K562 (cell line): ENCODE results near the gene SEC14L5. TPM values are rescaled to one million over a fixed set of nuclear protein-coding genes. Genes with fewer than 3 reads are reported as not detected.
A peak's percentile ranks its signal among the peaks of the same experiment; 100 is the strongest.

ENCODE experiments used
- ATAC-seq: fragments of 200-7000 bp; cut with Tn5 transposase; 3 replicates; pipeline ENCODE4 v1.9.1; 2020; ENCODE audit warnings: moderate library complexity
- BruUV-seq: library from RNA; stranded (reverse); fragments of 400-500 nt; replicated peaks from 2 replicates; lab custom pipeline; 2021; lab: Mats Ljungman, UMichigan
- CTCF ChIA-PET: fragments of 300-600 bp; formaldehyde crosslinking; extraction: SDS; loops from one replicate; lab custom pipeline; 2021; ENCODE audit warnings: low intra/inter-chr PET ratio; lab: Yijun Ruan, JAX
- POLR2A ChIA-PET: fragments of 300-600, 350-650 bp; sonication (Branson Sonifier 250); formaldehyde crosslinking; extraction: SDS; loops from one replicate; lab custom pipeline; 2021; ENCODE audit warnings: antibody characterized with exemption, inconsistent platforms; lab: Yijun Ruan, JAX
- DNase-seq, 4 experiments: peaks; one replicate each; pipeline versions ENCODE4 v3.0.0 to v3.0.0-alpha.2; 2011 to 2018; ENCODE audit warnings: low spot score in 3 of 4, mixed read lengths in 3 of 4; ENCODE audit errors: extremely low read depth in 1 of 4
- FAIRE-seq: peaks from 2 replicates; lab custom pipeline; 2011; peaks lifted over from hg19 to GRCh38; lab: Jason Lieb, UNC
- H2AFZ ChIP-seq: 2 replicates; pipeline ENCODE4 v1.6.0; 2011; ENCODE audit warnings: low read depth, low read length, control low read depth, inconsistent platforms
- H3K27ac ChIP-seq: fragments of 200-600 bp; 3 replicates; pipeline ENCODE4 v1.8.0; 2011; ENCODE audit warnings: low read depth, mild to moderate bottlenecking, control low read depth, inconsistent platforms, low read length, moderate library complexity, mixed read lengths; ENCODE audit errors: extremely low read depth
- H3K27me3 ChIP-seq, 2 experiments: fragments of 300-600 bp in 1 of 2; 2 replicates in 1 of 2; 3 replicates in 1 of 2; pipeline versions ENCODE4 v1.6.0 to v1.8.0; 2011; ENCODE audit warnings: inconsistent platforms in 2 of 2, low read length in 2 of 2, mild to moderate bottlenecking in 1 of 2, mixed read lengths in 1 of 2, moderate library complexity in 1 of 2; ENCODE audit not compliant: control insufficient read depth in 2 of 2, insufficient read depth in 2 of 2
- H3K36me3 ChIP-seq: fragments of 300-600 bp; 3 replicates; pipeline ENCODE4 v1.8.0; 2011; ENCODE audit warnings: mild to moderate bottlenecking, low read length, inconsistent platforms; ENCODE audit not compliant: control insufficient read depth, insufficient read depth
- H3K4me1 ChIP-seq, 2 experiments: fragments of 200-600 bp in 1 of 2; replicated peaks in 1 of 2; 2 replicates in 1 of 2; 3 replicates in 1 of 2; pipeline versions ENCODE4 v1.5.1 to v1.8.0; 2011; ENCODE audit warnings: inconsistent platforms in 2 of 2, low read length in 2 of 2, mild to moderate bottlenecking in 1 of 2, mixed read lengths in 1 of 2, moderate library complexity in 1 of 2; ENCODE audit not compliant: control insufficient read depth in 2 of 2, insufficient read depth in 2 of 2
- H3K4me2 ChIP-seq: 2 replicates; pipeline ENCODE4 v1.6.1; 2011; ENCODE audit warnings: low read length, control low read depth, inconsistent platforms, mixed read lengths; ENCODE audit not compliant: insufficient read depth
- H3K4me3 ChIP-seq: fragments of 200-600 bp; sonication (generic), shearing (Covaris generic); 2 replicates; pipeline ENCODE4 v1.5.1; 2016; ENCODE audit warnings: control low read depth, inconsistent platforms
- H3K79me2 ChIP-seq: fragments of 200-600 bp; 3 replicates; pipeline ENCODE4 v1.8.0; 2011; ENCODE audit warnings: low read length, inconsistent platforms; ENCODE audit not compliant: control insufficient read depth, insufficient read depth
- H3K9ac ChIP-seq, 2 experiments: 2 replicates each; pipeline versions ENCODE4 v1.6.0 to v1.6.1; 2011; ENCODE audit warnings: low read depth in 2 of 2, low read length in 2 of 2, control low read depth in 1 of 2, inconsistent platforms in 1 of 2, mild to moderate bottlenecking in 1 of 2, mixed read lengths in 1 of 2; ENCODE audit not compliant: insufficient read depth in 1 of 2
- H3K9me1 ChIP-seq: one replicate; pipeline ENCODE4 v1.6.0; 2011; ENCODE audit warnings: inconsistent platforms, mild to moderate bottlenecking, low read length, moderate library complexity; ENCODE audit not compliant: control insufficient read depth, insufficient read depth
- H3K9me3 ChIP-seq: replicated peaks from 2 replicates; pipeline ENCODE4 v1.5.1; 2011; ENCODE audit warnings: low read depth, low read length, inconsistent platforms; ENCODE audit not compliant: control insufficient read depth, insufficient read depth
- H4K20me1 ChIP-seq: replicated peaks from 2 replicates; pipeline ENCODE4 v1.6.1; 2011; ENCODE audit warnings: low read length, inconsistent platforms, mixed read lengths; ENCODE audit not compliant: control insufficient read depth, insufficient read depth
- BCOR ChIP-seq: fragments of 450-650 bp; IDR thresholded peaks from 2 replicates; pipeline ENCODE4 v1.6.1; 2016
- CEBPG ChIP-seq, 3 experiments: fragments of 200-800 bp in 1 of 3; sonication (Bioruptor generic) in 1 of 3; sonication (generic) in 1 of 3; formaldehyde crosslinking in 1 of 3; IDR thresholded peaks in 2 of 3; conservative IDR thresholded peaks in 1 of 3; 2 replicates each; pipeline versions ENCODE4 v1.6.1 to v1.8.0; 2016 to 2022; ENCODE audit warnings: missing compliant biosample characterization in 2 of 3, missing genetic modification characterization in 2 of 3, mild to moderate bottlenecking in 1 of 3, missing genetic modification reagents in 1 of 3
- E2F1 ChIP-seq: sonication (generic); formaldehyde crosslinking; IDR thresholded peaks from 2 replicates; pipeline ENCODE4 v1.8.1; 2023; ENCODE audit warnings: mild to moderate bottlenecking, missing genetic modification reagents, moderate library complexity
- ETV1 ChIP-seq: fragments of 450-650 bp; conservative IDR thresholded peaks from 2 replicates; pipeline ENCODE4 v1.6.1; 2016; ENCODE audit warnings: missing genetic modification characterization, control low read depth, low read depth, missing compliant biosample characterization
- NKRF ChIP-seq: fragments of 450-650 bp; IDR thresholded peaks from 2 replicates; pipeline ENCODE4 v1.6.1; 2016; ENCODE audit warnings: borderline replicate concordance
- PCBP1 ChIP-seq: fragments of 200-400 bp; formaldehyde crosslinking; IDR thresholded peaks from 2 replicates; pipeline ENCODE4 v1.6.1; 2018; ENCODE audit warnings: mild to moderate bottlenecking, low read depth, low read length; ENCODE audit not compliant: poor library complexity, severe bottlenecking
- RBM25 ChIP-seq: fragments of 200-400 bp; formaldehyde crosslinking; IDR thresholded peaks from 2 replicates; pipeline ENCODE4 v1.6.1; 2018; ENCODE audit warnings: low read length, low read depth, moderate library complexity; ENCODE audit not compliant: severe bottlenecking
- ZFP36 ChIP-seq: fragments of 150-350 bp; IDR thresholded peaks from 2 replicates; pipeline ENCODE4 v1.6.1; 2018; ENCODE audit warnings: low read length, low read depth; ENCODE audit not compliant: partially characterized antibody
- ZNF79 ChIP-seq: fragments of 250-450 bp; sonication (Bioruptor Pico); IDR thresholded peaks from 2 replicates; pipeline ENCODE4 v1.4.0; 2020; ENCODE audit warnings: low read depth, mild to moderate bottlenecking, moderate library complexity
- WGBS: fragments of 100-300 bp; shearing (Covaris generic); methylation state at CpG from one replicate; pipeline ENCODE4 v1.1.6; 2016; ENCODE audit warnings: low coverage, mixed read lengths; ENCODE audit not compliant: insufficient coverage; ENCODE audit errors: missing lambda C conversion rate; 5-methylcytosine and 5-hydroxymethylcytosine counted together
- in situ Hi-C: fragments of 300-500 bp; cut with MboI; formaldehyde crosslinking; loops from 4 replicates; pipeline ENCODE4 v1.15.0; 2018; ENCODE audit warnings: inconsistent platforms, mixed read lengths
- intact Hi-C: fragments of 100-400 bp; cut with micrococcal nuclease; formaldehyde crosslinking; loops from 2 replicates; pipeline ENCODE4 v1.14.2; 2022
- polyA plus RNA-seq, 8 experiments: library from polyadenylated mRNA; depleted of rRNA in 4 of 8; stranded (reverse) in 5 of 8; unstranded in 3 of 8; fragments of >200 nt; fragmentation: Nextera tagmentation in 2 of 8; fragmentation: Illumina TruSeq in 1 of 8; extraction: Ambion mirVana in 2 of 8; extraction: Trizol in 1 of 8; gene quantifications; 2 replicates each; pipeline versions ENCODE4 v1.2.1 to v1.2.3, GENCODE V29; 2011 to 2014; ENCODE audit warnings: inconsistent platforms in 1 of 8, missing spikeins in 1 of 8
- total RNA-seq, 7 experiments: library from RNA; depleted of rRNA in 6 of 7; stranded (reverse); fragments of >200 nt in 6 of 7; fragmentation: Illumina TruSeq in 2 of 7; extraction: Trizol in 2 of 7; gene quantifications; 2 replicates each; pipeline versions ENCODE4 v1.2.1 to v1.2.3, GENCODE V29; 2011 to 2021; ENCODE audit warnings: low replicate concordance in 1 of 7

Gene SEC14L5
- total and polyA plus RNA-seq, 9 of the 15 experiments (the other 6 are each of a cell fraction or from before 2014, with no cell fraction given) = 0.11 TPM; not detected in 8

- Histone ChIP-seq H3K36me3 (no peaks in the 10 kb centered on the region), H3K27ac (no peak overlapping the region), H3K4me1 (peaks cover 5 to 8% of the 10 kb centered on the region in 2 experiments; a peak in 4 of 5 replicates), H3K4me2 (no peak overlapping the region), H3K4me3 (no peak overlapping the region), H3K27me3 (peaks cover 12 to 31% of the 10 kb centered on the region in 2 experiments; a peak in 3 of 5 replicates), H3K9me1 (no peaks in the 10 kb centered on the region), H3K9me3 (no peaks in the 10 kb centered on the region), H2AFZ (no peak overlapping the region), H3K9ac (no peak overlapping the region), H3K79me2 (no peaks in the 10 kb centered on the region), H4K20me1 (0 out of 2 replicates have a peak, but pooled peaks cover 7% of the 10 kb centered on the region)
- ATAC-seq (no peak), DNase-seq (no peak), FAIRE-seq (no peak)
- BruUV-seq = no TSS peak
- in situ Hi-C loops (no loop called here), intact Hi-C loops (no loop called here)
- ChIA-PET POLR2A (interaction anchor here (1.2 kb wide), 1 partner anchor 11 kb away, joined by 3 read pairs; no protein-coding TSS in a partner anchor), CTCF (no interaction called here)
- no peak for TF ChIP-seq NKRF
- TF ChIP-seq BCOR = peak; percentile 76
- peak; percentile 59 for TF ChIP-seq RBM25
- peak; percentile 57 for TF ChIP-seq ZFP36
- no peak for TF ChIP-seq E2F1 (CRISPR knock-in tag)
- TF ChIP-seq ETV1 = no peak
- TF ChIP-seq ZNF79 = no peak
- no peak for TF ChIP-seq PCBP1
- TF ChIP-seq CEBPG (CRISPR knock-in tag; IDR thresholded peaks at IDR 0.05) = no peak
- no peak for TF ChIP-seq CEBPG (tag; conservative IDR thresholded peaks at IDR 0.05 in 1 of 2, IDR thresholded peaks at IDR 0.05 in 1 of 2)
- WGBS = 28% methylated on average over 7 of the region's 7 CpGs
Observed at GRCh38 chr16:4981473-4981872, 23.3 kb downstream of the SEC14L5 start.
